Hypothalamus (tissue), 51 donors: ENCODE results near the gene PRTN3.

Experiments
- DNase-seq, 51 donors: peaks; one replicate each; lab custom pipeline; 2025; lab: John Stamatoyannopoulos, UW

PRTN3 gene

DNA sequence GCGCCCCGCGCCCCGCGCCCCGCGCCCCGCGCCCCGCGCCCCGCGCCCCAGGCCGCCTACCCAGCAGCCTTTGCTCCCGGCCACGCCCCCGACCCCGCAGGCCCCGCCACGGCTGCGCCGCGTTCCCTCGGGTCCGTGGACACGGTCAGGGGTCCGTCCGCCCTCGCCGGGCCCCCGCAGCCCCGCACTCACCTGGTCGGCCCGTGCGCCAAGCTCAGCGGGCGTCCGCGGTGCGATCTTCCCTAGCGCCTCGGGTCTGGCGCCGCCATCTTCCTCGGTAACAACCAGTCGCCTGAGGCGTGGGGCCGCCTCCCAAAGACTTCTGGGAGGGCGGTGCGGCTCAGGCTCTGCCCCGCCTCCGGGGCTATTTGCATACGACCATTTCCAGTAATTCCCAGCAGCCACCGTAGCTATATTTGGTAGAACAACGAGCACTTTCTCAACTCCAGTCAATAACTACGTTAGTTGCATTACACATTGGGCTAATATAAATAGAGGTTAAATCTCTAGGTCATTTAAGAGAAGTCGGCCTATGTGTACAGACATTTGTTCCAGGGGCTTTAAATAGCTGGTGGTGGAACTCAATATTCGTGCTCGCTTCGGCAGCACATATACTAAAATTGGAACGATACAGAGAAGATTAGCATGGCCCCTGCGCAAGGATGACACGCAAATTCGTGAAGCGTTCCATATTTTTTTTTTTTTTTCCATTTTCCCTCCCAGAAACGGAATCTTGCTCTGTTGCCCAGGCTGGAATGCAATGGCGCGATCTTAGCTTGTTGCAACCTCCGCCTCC, 52.3 kb downstream of the PRTN3 start, which contains the start of the genes MED16 and RNU6-9:
Gene MED16, minus strand, starts transcription at position 294 of the 796 bp plus-strand sequence. CDS start 2,056 bp downstream, outside the sequence.
Gene RNU6-9, plus strand, starts transcription at position 591 of the 796 bp plus-strand sequence.
- peak; percentile 24 to 95 (median 83) for DNase-seq

- no peak for DNase-seq
These were observed 55.6 kb downstream of the PRTN3 start for GRCh38 chr19:896434-896833.

DNA sequence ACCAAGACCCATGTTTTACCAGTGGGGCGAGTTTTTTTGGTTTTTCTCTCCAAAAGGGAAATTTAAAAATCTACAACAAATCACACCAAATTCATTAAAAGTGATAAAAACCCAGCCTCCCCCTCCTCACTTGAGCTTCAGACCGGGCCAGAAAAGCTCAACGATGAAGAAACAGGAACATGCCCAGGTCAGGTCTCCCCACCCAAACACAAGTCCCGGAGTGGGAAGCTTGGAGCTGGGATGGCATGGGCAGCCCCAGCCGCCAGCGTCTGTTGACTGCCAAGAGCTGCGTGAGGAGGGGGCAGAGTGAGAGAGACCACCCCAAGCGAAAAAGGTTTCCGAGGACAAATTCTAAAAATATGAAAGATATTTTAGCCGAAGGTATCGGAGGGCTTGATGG, 56.2 kb downstream of the PRTN3 start:
- no peak for DNase-seq

GRCh38 chr19:897442-898039, 56.7 kb downstream of the PRTN3 start:
- no peak for DNase-seq
